Mesodermal cell (in vitro differentiated cells): ENCODE measurements around the gene MACROD2.

ENCODE experiments used
- H3K27ac ChIP-seq: 2 replicates; pipeline ENCODE4 v1.7.0; 2013; ENCODE audit warnings: mild to moderate bottlenecking, low read depth, low read length, moderate library complexity; ENCODE audit not compliant: severe bottlenecking
- H3K36me3 ChIP-seq: 2 replicates; pipeline ENCODE4 v1.7.1; 2013; ENCODE audit warnings: mild to moderate bottlenecking, low read length, moderate library complexity; ENCODE audit not compliant: control insufficient read depth, insufficient read depth
- H3K4me1 ChIP-seq: one replicate; pipeline ENCODE4 v1.7.1; 2013; ENCODE audit warnings: mild to moderate bottlenecking, low read length; ENCODE audit not compliant: insufficient read depth, control insufficient read depth, poor library complexity, severe bottlenecking
- H3K4me3 ChIP-seq: 2 replicates; pipeline ENCODE4 v1.7.0; 2013; ENCODE audit warnings: low read length, control low read depth, mild to moderate bottlenecking; ENCODE audit not compliant: insufficient read depth, poor library complexity, severe bottlenecking; ENCODE audit errors: extremely low read depth
- H3K9me3 ChIP-seq: 2 replicates; pipeline ENCODE4 v1.7.1; 2013; ENCODE audit warnings: mild to moderate bottlenecking, low read length, moderate library complexity; ENCODE audit not compliant: control insufficient read depth
- WGBS, 2 experiments: methylation state at CpG; one replicate each; pipeline ENCODE4 v1.1.5; 2013; ENCODE audit warnings: missing lambda C conversion rate in 2 of 2; ENCODE audit not compliant: insufficient coverage in 2 of 2; 5-methylcytosine and 5-hydroxymethylcytosine counted together

The MACROD2 gene

GRCh38 chr20:15927893-15928650 lies 1932.8 kb downstream of the MACROD2 start:
- Histone ChIP-seq H3K27ac (no peak overlapping the region), H3K36me3 (no peaks in the 10 kb centered on the region), H3K9me3 (no peaks in the 10 kb centered on the region), H3K4me3 (no peak overlapping the region), H3K4me1 (no peaks in the 10 kb centered on the region)
- WGBS, 2 experiments: 87 to 93% methylated on average over 3 of the region's 3 CpGs

GRCh38 chr20:15928946-15929345 lies 1933.6 kb downstream of the MACROD2 start:
- Histone ChIP-seq H3K9me3 (no peaks in the 10 kb centered on the region), H3K36me3 (no peaks in the 10 kb centered on the region), H3K27ac (no peak overlapping the region), H3K4me1 (no peaks in the 10 kb centered on the region), H3K4me3 (no peak overlapping the region)

GRCh38 chr20:15930311-15931305 lies 1935.3 kb downstream of the MACROD2 start:
- no peaks in the 10 kb centered on the region for H3K4me1 ChIP-seq
- H3K27ac ChIP-seq: no peak overlapping the region
- 50 to 64% methylated on average over 1 of the region's 2 CpGs for WGBS, 2 experiments
- H3K4me3 ChIP-seq: no peak overlapping the region
- H3K9me3 ChIP-seq: no peaks in the 10 kb centered on the region
- H3K36me3 ChIP-seq: no peaks in the 10 kb centered on the region

GRCh38 chr20:15931897-15932296 lies 1936.6 kb downstream of the MACROD2 start:
- H3K9me3 ChIP-seq: no peaks in the 10 kb centered on the region
- whole genome bisulfite sequencing, 2 experiments: 61 to 77% methylated on average over 3 of the region's 4 CpGs
- H3K36me3 ChIP-seq: no peaks in the 10 kb centered on the region
- H3K4me3 ChIP-seq: no peak overlapping the region
- no peak overlapping the region for H3K27ac ChIP-seq
- no peaks in the 10 kb centered on the region for H3K4me1 ChIP-seq

- Histone ChIP-seq H3K4me1 (no peaks in the 10 kb centered on the region), H3K36me3 (no peaks in the 10 kb centered on the region), H3K4me3 (no peak overlapping the region), H3K9me3 (peaks cover 15% of the 10 kb centered on the region), H3K27ac (no peak overlapping the region)
- 57 to 65% methylated on average over 1 to 2 of the region's 3 CpGs for WGBS, 2 experiments
These were observed 1941.9 kb downstream of the MACROD2 start for GRCh38 chr20:15937179-15937578.

- H3K36me3 ChIP-seq: no peaks in the 10 kb centered on the region
- H3K4me3 ChIP-seq: no peak overlapping the region
- H3K9me3 ChIP-seq: peaks cover 15% of the 10 kb centered on the region
- WGBS, 2 experiments: 80% methylated on average over 1 of the region's 1 CpG; no CpG with 5 or more reads in 1 of the 2 experiments
- no peaks in the 10 kb centered on the region for H3K4me1 ChIP-seq
- no peak overlapping the region for H3K27ac ChIP-seq
These were observed 1943.5 kb downstream of the MACROD2 start for GRCh38 chr20:15938847-15939246.

- Histone ChIP-seq H3K27ac (no peak overlapping the region), H3K4me1 (no peaks in the 10 kb centered on the region), H3K9me3 (peaks cover 15% of the 10 kb centered on the region), H3K4me3 (no peak overlapping the region), H3K36me3 (no peaks in the 10 kb centered on the region)
- 81 to 92% methylated on average over 3 of the region's 6 CpGs for WGBS, 2 experiments
These were observed 1944.8 kb downstream of the MACROD2 start for GRCh38 chr20:15940127-15940526.

GRCh38 chr20:15942130-15942529 lies 1946.8 kb downstream of the MACROD2 start:
- H3K4me3 ChIP-seq: no peak overlapping the region
- no peaks in the 10 kb centered on the region for H3K4me1 ChIP-seq
- H3K36me3 ChIP-seq: no peaks in the 10 kb centered on the region
- peaks cover 15% of the 10 kb centered on the region for H3K9me3 ChIP-seq
- no peak overlapping the region for H3K27ac ChIP-seq
- WGBS, 2 experiments: 42 to 45% methylated on average over 1 of the region's 1 CpG

- no peak overlapping the region for H3K27ac ChIP-seq
- H3K4me3 ChIP-seq: no peak overlapping the region
- H3K36me3 ChIP-seq: no peaks in the 10 kb centered on the region
- H3K4me1 ChIP-seq: no peaks in the 10 kb centered on the region
- no peaks in the 10 kb centered on the region for H3K9me3 ChIP-seq
These were observed 1950.0 kb downstream of the MACROD2 start for GRCh38 chr20:15945289-15945688.

GRCh38 chr20:15949391-15949790 lies 1954.1 kb downstream of the MACROD2 start:
- H3K36me3 ChIP-seq: no peaks in the 10 kb centered on the region
- no peaks in the 10 kb centered on the region for H3K4me1 ChIP-seq
- no peak overlapping the region for H3K4me3 ChIP-seq
- H3K27ac ChIP-seq: no peak overlapping the region
- WGBS, 2 experiments: 100% methylated on average over 1 of the region's 3 CpGs
- no peaks in the 10 kb centered on the region for H3K9me3 ChIP-seq

GRCh38 chr20:15951658-15952057 lies 1956.3 kb downstream of the MACROD2 start:
- Histone ChIP-seq H3K9me3 (no peaks in the 10 kb centered on the region), H3K4me1 (no peaks in the 10 kb centered on the region), H3K36me3 (no peaks in the 10 kb centered on the region), H3K4me3 (no peak overlapping the region), H3K27ac (no peak overlapping the region)
- 92 to 100% methylated on average over 2 to 3 of the region's 8 CpGs for WGBS, 2 experiments
